ENCODE results near the gene SYDE2. TPM values are rescaled to one million over a fixed set of nuclear protein-coding genes. Genes with fewer than 3 reads are reported as not detected.
"Not testable (repeated sequence)": the region's sequence is repeated elsewhere in the genome, so short reads cannot be mapped to it uniquely, and the experiment has no call there.

SYDE2 gene
- total RNA-seq, 1 donor = 10.7 TPM

GRCh38 chr1:85168884-85169283, 31.9 kb downstream of the SYDE2 start:
- no peaks in the 10 kb centered on the region for H3K4me1 ChIP-seq (ENCODE audit: insufficient read depth, low read length)
- H3K27me3 ChIP-seq (ENCODE audit: insufficient read depth, low read length) = no peaks in the 10 kb centered on the region
- no peaks in the 10 kb centered on the region for H3K9me3 ChIP-seq (ENCODE audit: low read depth, low read length)
- H3K4me3 ChIP-seq (ENCODE audit: low read length) = no peak overlapping the region

GRCh38 chr1:85166351-85166750, 34.5 kb downstream of the SYDE2 start:
- Histone ChIP-seq H3K27me3 (ENCODE audit: insufficient read depth, low read length) (no peaks in the 10 kb centered on the region), H3K9me3 (ENCODE audit: low read depth, low read length) (no peaks in the 10 kb centered on the region), H3K4me1 (ENCODE audit: insufficient read depth, low read length) (no peaks in the 10 kb centered on the region), H3K4me3 (ENCODE audit: low read length) (no peak overlapping the region)

GRCh38 chr1:85158910-85159309, 41.9 kb downstream of the SYDE2 start:
- Histone ChIP-seq H3K9me3 (ENCODE audit: low read depth, low read length) (no peaks in the 10 kb centered on the region), H3K27me3 (ENCODE audit: insufficient read depth, low read length) (no peaks in the 10 kb centered on the region), H3K4me1 (ENCODE audit: insufficient read depth, low read length) (no peaks in the 10 kb centered on the region), H3K4me3 (ENCODE audit: low read length) (no peak overlapping the region)

GRCh38 chr1:85157436-85157835, 43.4 kb downstream of the SYDE2 start:
- Histone ChIP-seq H3K4me3 (ENCODE audit: low read length) (no peak overlapping the region), H3K9me3 (ENCODE audit: low read depth, low read length) (no peaks in the 10 kb centered on the region), H3K27me3 (ENCODE audit: insufficient read depth, low read length) (no peaks in the 10 kb centered on the region), H3K4me1 (ENCODE audit: insufficient read depth, low read length) (no peaks in the 10 kb centered on the region)

- Histone ChIP-seq H3K27me3 (ENCODE audit: insufficient read depth, low read length) (no peaks in the 10 kb centered on the region), H3K4me3 (ENCODE audit: low read length) (no peak overlapping the region), H3K9me3 (ENCODE audit: low read depth, low read length) (no peaks in the 10 kb centered on the region), H3K4me1 (ENCODE audit: insufficient read depth, low read length) (no peaks in the 10 kb centered on the region)
These were observed 47.5 kb downstream of the SYDE2 start for GRCh38 chr1:85153149-85153891.

- no peaks in the 10 kb centered on the region for H3K27me3 ChIP-seq (ENCODE audit: insufficient read depth, low read length)
- no peaks in the 10 kb centered on the region for H3K4me1 ChIP-seq (ENCODE audit: insufficient read depth, low read length)
- no peaks in the 10 kb centered on the region for H3K9me3 ChIP-seq (ENCODE audit: low read depth, low read length)
- no peak overlapping the region for H3K4me3 ChIP-seq (ENCODE audit: low read length)
These were observed 49.4 kb downstream of the SYDE2 start for GRCh38 chr1:85151446-85151845.

- no peak overlapping the region for H3K4me3 ChIP-seq (ENCODE audit: low read length)
- no peaks in the 10 kb centered on the region for H3K9me3 ChIP-seq (ENCODE audit: low read depth, low read length)
- no peaks in the 10 kb centered on the region for H3K27me3 ChIP-seq (ENCODE audit: insufficient read depth, low read length)
- no peaks in the 10 kb centered on the region for H3K4me1 ChIP-seq (ENCODE audit: insufficient read depth, low read length)
These were observed 51.0 kb downstream of the SYDE2 start for GRCh38 chr1:85149805-85150204.

- Histone ChIP-seq H3K4me3 (ENCODE audit: low read length) (no peak overlapping the region), H3K4me1 (ENCODE audit: insufficient read depth, low read length) (no peaks in the 10 kb centered on the region), H3K9me3 (ENCODE audit: low read depth, low read length) (no peaks in the 10 kb centered on the region), H3K27me3 (ENCODE audit: insufficient read depth, low read length) (no peaks in the 10 kb centered on the region)
These were observed 52.1 kb downstream of the SYDE2 start for GRCh38 chr1:85148524-85149250.

GRCh38 chr1:85146972-85147359, 53.9 kb downstream of the SYDE2 start:
- Histone ChIP-seq H3K9me3 (ENCODE audit: low read depth, low read length) (no peaks in the 10 kb centered on the region), H3K4me1 (ENCODE audit: insufficient read depth, low read length) (no peaks in the 10 kb centered on the region), H3K27me3 (ENCODE audit: insufficient read depth, low read length) (no peaks in the 10 kb centered on the region), H3K4me3 (ENCODE audit: low read length) (no peak overlapping the region)

GRCh38 chr1:85146298-85146971, 54.4 kb downstream of the SYDE2 start:
- H3K9me3 ChIP-seq (ENCODE audit: low read depth, low read length); H3K27me3 ChIP-seq (ENCODE audit: insufficient read depth, low read length); H3K4me3 ChIP-seq (ENCODE audit: low read length); H3K4me1 ChIP-seq (ENCODE audit: insufficient read depth, low read length): not testable (repeated sequence)

- no peaks in the 10 kb centered on the region for H3K9me3 ChIP-seq (ENCODE audit: low read depth, low read length)
- no peaks in the 10 kb centered on the region for H3K27me3 ChIP-seq (ENCODE audit: insufficient read depth, low read length)
- H3K4me3 ChIP-seq (ENCODE audit: low read length) = no peak overlapping the region
- no peaks in the 10 kb centered on the region for H3K4me1 ChIP-seq (ENCODE audit: insufficient read depth, low read length)
These were observed 56.5 kb downstream of the SYDE2 start for GRCh38 chr1:85144351-85144750.

- no peaks in the 10 kb centered on the region for H3K4me1 ChIP-seq (ENCODE audit: insufficient read depth, low read length)
- no peak overlapping the region for H3K4me3 ChIP-seq (ENCODE audit: low read length)
- no peaks in the 10 kb centered on the region for H3K27me3 ChIP-seq (ENCODE audit: insufficient read depth, low read length)
- H3K9me3 ChIP-seq (ENCODE audit: low read depth, low read length) = no peaks in the 10 kb centered on the region
These were observed 58.1 kb downstream of the SYDE2 start for GRCh38 chr1:85142753-85143152.

GRCh38 chr1:85138439-85138838, 62.4 kb downstream of the SYDE2 start:
- H3K4me3 ChIP-seq (ENCODE audit: low read length); H3K27me3 ChIP-seq (ENCODE audit: insufficient read depth, low read length); H3K4me1 ChIP-seq (ENCODE audit: insufficient read depth, low read length); H3K9me3 ChIP-seq (ENCODE audit: low read depth, low read length): not testable (repeated sequence)

- H3K4me3 ChIP-seq (ENCODE audit: low read length) = no peak overlapping the region
- no peaks in the 10 kb centered on the region for H3K4me1 ChIP-seq (ENCODE audit: insufficient read depth, low read length)
- H3K9me3 ChIP-seq (ENCODE audit: low read depth, low read length) = no peaks in the 10 kb centered on the region
- no peaks in the 10 kb centered on the region for H3K27me3 ChIP-seq (ENCODE audit: insufficient read depth, low read length)
These were observed 63.2 kb downstream of the SYDE2 start for GRCh38 chr1:85137660-85138059.

GRCh38 chr1:85135392-85135798, 65.4 kb downstream of the SYDE2 start:
- Histone ChIP-seq H3K9me3 (ENCODE audit: low read depth, low read length) (no peaks in the 10 kb centered on the region), H3K4me3 (ENCODE audit: low read length) (no peak overlapping the region), H3K4me1 (ENCODE audit: insufficient read depth, low read length) (no peaks in the 10 kb centered on the region), H3K27me3 (ENCODE audit: insufficient read depth, low read length) (no peaks in the 10 kb centered on the region)
